GM12891 (cell line): ENCODE measurements around the gene TNFRSF6B.
A peak's percentile ranks its signal among the peaks of the same experiment; 100 is the strongest.

ENCODE experiments used
- DNase-seq: peaks from one replicate; pipeline ENCODE4 v3.0.0; 2011; ENCODE audit warnings: low spot score; ENCODE audit not compliant: insufficient read length
- FAIRE-seq: peaks from 2 replicates; lab custom pipeline; 2011; peaks lifted over from hg19 to GRCh38; lab: Jason Lieb, UNC
- PAX5 ChIP-seq: IDR thresholded peaks from 2 replicates; pipeline ENCODE4 v1.6.1; 2011; ENCODE audit warnings: low read length, moderate library complexity, mild to moderate bottlenecking; ENCODE audit not compliant: insufficient read depth, severe bottlenecking
- POLR2A ChIP-seq: IDR thresholded peaks from 2 replicates; pipeline ENCODE4 v1.6.1; 2011; ENCODE audit warnings: low read depth, low read length, control low read depth
- POLR2AphosphoS5 ChIP-seq: IDR thresholded peaks from 2 replicates; pipeline ENCODE4 v1.6.1; 2011; ENCODE audit warnings: low read depth, low read length, control low read depth
- POU2F2 ChIP-seq: IDR thresholded peaks from 2 replicates; pipeline ENCODE4 v1.6.1; 2011; ENCODE audit warnings: low read depth, mild to moderate bottlenecking, control low read depth, low read length, moderate library complexity
- SPI1 ChIP-seq: IDR thresholded peaks from 2 replicates; pipeline ENCODE4 v1.6.1; 2011; ENCODE audit warnings: low read depth, low read length, control low read depth
- TAF1 ChIP-seq: IDR thresholded peaks from 2 replicates; pipeline ENCODE4 v1.6.1; 2011; ENCODE audit warnings: low read depth, low read length, control low read depth

The TNFRSF6B gene

GRCh38 chr20:63736893-63737694 lies 40.6 kb downstream of the TNFRSF6B start:
- no peak for DNase-seq
- no peak for FAIRE-seq

GRCh38 chr20:63737695-63737944 lies 41.2 kb downstream of the TNFRSF6B start:
- TF ChIP-seq TAF1 (no peak), POLR2AphosphoS5 (no peak)
- DNase-seq, result no peak
- FAIRE-seq, result no peak

More at GRCh38 chr20:63736893-63737694, 40.6 kb downstream of the TNFRSF6B start:
- TF ChIP-seq SPI1 (no peak), POLR2AphosphoS5 (peak; percentile 33; the same call in 1 of the 2 replicates)

DNA sequence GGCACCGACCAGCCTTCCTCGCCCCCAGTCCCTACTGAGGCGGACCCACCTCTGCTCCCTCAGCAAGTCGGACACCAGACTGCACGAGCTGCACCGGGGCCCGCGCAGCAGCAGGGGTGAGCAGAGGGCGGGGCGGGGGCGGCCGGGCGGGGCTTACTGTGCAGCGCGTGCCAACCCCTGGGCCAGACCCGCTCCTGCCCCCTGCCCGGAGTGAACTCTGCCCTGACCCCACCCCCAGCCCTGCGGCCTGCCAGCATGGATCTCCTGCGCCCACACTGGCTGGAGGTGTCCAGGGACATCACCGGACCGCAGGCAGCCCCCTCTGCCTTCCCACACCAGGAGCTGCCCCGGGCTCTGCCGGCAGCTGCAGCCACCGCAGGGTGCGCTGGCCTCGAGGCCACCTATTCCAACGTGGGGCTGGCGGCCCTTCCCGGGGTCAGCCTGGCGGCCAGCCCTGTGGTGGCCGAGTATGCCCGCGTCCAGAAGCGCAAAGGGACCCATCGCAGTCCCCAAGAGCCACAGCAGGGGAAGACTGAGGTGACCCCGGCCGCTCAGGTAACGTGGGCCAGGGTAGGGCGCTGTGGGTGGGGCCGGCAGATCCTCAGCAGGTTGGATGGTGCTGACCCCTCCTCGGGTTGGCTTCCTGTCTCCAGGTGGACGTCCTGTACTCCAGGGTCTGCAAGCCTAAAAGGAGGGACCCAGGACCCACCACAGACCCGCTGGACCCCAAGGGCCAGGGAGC lies 41.7 kb downstream of the TNFRSF6B start:
- DNase-seq, result no peak
- TF ChIP-seq TAF1 (no peak), SPI1 (no peak), PAX5 (no peak), POLR2AphosphoS5 (no peak), POLR2A (no peak), POU2F2 (no peak)
- FAIRE-seq, result peak; percentile 78

DNA sequence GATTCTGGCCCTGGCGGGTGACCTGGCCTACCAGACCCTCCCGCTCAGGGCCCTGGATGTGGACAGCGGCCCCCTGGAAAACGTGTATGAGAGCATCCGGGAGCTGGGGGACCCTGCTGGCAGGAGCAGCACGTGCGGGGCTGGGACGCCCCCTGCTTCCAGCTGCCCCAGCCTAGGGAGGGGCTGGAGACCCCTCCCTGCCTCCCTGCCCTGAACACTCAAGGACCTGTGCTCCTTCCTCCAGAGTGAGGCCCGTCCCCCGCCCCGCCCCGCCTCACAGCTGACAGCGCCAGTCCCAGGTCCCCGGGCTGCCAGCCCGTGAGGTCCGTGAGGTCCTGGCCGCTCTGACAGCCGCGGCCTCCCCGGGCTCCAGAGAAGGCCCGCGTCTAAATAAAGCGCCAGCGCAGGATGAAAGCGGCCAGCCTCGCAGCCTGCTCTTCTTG lies 42.3 kb downstream of the TNFRSF6B start:
- FAIRE-seq (no peak), DNase-seq (no peak)
- TF ChIP-seq POLR2A, result no peak
- no peak for TF ChIP-seq SPI1
- TF ChIP-seq TAF1, result no peak

- DNase-seq (peak; percentile 94), FAIRE-seq (peak; percentile 91)
- no peak for TF ChIP-seq SPI1
- TF ChIP-seq TAF1, result no peak
- TF ChIP-seq PAX5, result no peak
- no peak for TF ChIP-seq POLR2AphosphoS5
- no peak for TF ChIP-seq POLR2A
- no peak for TF ChIP-seq POU2F2
Observed at GRCh38 chr20:63739130-63740069, 42.9 kb downstream of the TNFRSF6B start, which contains the start of gene SLC2A4RG. SLC2A4RG (plus strand) TSS chr20:63739776; CDS start chr20:63739913, 137 bp downstream.

DNA sequence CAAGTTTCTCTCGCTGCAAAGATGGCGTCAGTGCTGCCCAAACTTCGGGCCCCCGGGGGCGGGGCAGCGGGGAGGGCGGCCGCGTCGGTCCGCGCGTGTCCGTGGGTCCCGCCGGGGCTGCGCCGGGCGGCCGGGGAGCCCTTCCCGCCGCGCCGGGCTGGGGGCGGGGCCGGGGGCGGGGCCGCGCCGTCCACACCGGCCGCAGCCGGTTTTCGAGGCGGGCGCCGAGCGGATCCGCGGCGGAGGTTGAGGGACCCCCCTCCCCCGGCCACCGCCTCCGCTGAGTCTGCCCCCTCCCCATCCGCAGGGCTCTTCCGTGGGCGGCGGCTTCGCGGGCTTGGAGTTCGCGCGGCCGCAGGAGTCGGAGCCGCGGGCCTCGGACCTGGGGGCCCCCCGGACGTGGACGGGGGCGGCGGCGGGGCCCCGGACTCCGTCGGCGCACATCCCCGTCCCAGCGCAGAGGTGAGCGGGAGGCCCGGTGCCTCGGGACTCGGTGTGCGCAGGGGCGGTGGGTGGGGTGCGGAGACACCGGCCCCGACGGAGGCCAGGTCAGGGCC lies 43.7 kb downstream of the TNFRSF6B start:
- TF ChIP-seq SPI1 (no peak), POLR2A (no peak), POLR2AphosphoS5 (no peak), POU2F2 (no peak), TAF1 (no peak), PAX5 (no peak)
- peak; percentile 57 for FAIRE-seq
- DNase-seq, result no peak

GRCh38 chr20:63740627-63741353 lies 44.3 kb downstream of the TNFRSF6B start:
- no peak for TF ChIP-seq SPI1
- TF ChIP-seq TAF1, result no peak
- TF ChIP-seq POU2F2, result no peak
- no peak for TF ChIP-seq POLR2AphosphoS5
- TF ChIP-seq PAX5, result no peak
- TF ChIP-seq POLR2A, result no peak
- DNase-seq (no peak), FAIRE-seq (peak; percentile 38)

- FAIRE-seq (no peak), DNase-seq (no peak)
- TF ChIP-seq TAF1 (no peak), PAX5 (no peak), POU2F2 (no peak), POLR2AphosphoS5 (no peak), SPI1 (no peak), POLR2A (no peak)
Observed at GRCh38 chr20:63741354-63741675, 44.9 kb downstream of the TNFRSF6B start.

DNA sequence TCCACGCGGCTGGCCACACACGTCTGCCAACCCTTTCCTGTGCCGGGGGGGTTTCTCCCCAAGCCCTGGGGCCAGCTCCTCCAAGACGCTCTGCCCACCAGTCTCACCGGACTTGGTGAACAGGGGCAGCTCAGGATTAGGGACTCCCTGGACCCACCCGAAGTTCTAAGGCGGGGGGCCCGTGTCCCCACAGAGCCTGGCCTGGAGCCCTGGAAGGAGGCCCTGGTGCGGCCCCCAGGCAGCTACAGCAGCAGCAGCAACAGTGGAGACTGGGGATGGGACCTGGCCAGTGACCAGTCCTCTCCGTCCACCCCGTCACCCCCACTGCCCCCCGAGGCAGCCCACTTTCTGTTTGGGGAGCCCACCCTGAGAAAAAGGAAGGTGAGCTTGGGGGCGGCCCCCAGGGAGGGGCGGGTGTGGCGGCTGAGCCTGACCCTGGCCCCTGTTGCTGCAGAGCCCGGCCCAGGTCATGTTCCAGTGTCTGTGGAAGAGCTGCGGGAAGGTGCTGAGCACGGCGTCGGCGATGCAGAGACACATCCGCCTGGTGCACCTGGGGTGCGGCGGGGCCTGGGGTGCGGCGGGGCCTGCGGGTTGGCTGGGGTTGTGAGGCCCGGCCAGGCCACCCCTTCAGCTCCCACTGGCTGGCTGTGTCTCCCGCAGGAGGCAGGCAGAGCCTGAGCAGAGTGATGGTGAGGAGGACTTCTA lies 45.4 kb downstream of the TNFRSF6B start:
- no peak for FAIRE-seq
- no peak for DNase-seq
- TF ChIP-seq POLR2AphosphoS5 (no peak), TAF1 (no peak), SPI1 (no peak), PAX5 (no peak), POU2F2 (no peak), POLR2A (no peak)
